Measurements from ENCODE around the gene BFSP2. TPM values are rescaled to one million over a fixed set of nuclear protein-coding genes. Genes with fewer than 3 reads are reported as not detected.
A peak's percentile ranks its signal among the peaks of the same experiment; 100 is the strongest.
"Not testable (repeated sequence)": the region's sequence is repeated elsewhere in the genome, so short reads cannot be mapped to it uniquely, and the experiment has no call there.

BFSP2 gene
- polyA plus RNA-seq, 1 donor: not detected

DNA sequence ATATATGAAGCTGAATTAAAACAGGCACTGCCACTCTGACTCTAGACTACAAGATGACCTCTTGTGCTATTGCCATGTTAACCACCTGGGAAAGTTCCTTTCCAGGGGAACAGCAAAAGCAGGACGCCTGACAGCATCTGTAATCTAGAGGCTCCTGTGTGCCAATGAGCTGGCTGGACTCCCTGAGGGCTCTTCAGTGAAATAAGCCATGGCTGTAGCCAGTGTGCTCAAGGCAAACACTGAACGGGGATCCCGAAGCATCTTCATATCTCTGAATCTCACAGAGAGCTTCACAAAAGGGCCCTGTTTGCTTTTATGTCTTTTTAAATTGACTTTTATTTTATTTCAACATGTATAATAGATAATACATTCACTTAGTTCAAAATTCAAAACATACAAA is 57.2 kb downstream of the BFSP2 start:
- DNase-seq (ENCODE audit: low read depth): no peak

DNA sequence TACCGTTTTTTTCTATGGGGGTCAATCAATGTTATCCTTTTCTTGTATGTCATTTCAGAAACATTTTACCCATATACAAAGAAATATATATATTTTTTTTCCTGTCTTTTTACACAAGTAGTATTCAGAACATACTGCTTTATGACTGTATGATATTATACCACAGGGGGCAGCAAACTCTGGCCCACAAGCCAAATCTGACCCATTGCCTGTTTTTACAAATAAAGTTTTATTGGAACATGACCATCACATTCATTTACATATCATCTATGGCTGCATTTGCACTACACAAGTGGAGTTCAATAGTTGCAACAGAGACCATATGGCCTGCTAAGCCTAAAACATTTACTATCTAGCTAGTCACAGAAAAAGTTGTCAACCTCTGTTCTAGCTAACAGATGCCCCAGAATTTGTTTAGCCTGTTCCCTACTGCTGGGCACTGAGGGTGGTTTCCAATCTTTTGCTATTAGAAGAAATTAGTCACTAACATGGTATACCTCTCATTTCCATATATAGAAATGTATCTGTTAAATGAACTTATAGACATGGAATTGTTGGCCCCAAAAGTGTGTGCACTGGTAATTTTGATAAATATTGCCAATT is 57.7 kb downstream of the BFSP2 start:
- no peak for DNase-seq (ENCODE audit: low read depth)

DNA sequence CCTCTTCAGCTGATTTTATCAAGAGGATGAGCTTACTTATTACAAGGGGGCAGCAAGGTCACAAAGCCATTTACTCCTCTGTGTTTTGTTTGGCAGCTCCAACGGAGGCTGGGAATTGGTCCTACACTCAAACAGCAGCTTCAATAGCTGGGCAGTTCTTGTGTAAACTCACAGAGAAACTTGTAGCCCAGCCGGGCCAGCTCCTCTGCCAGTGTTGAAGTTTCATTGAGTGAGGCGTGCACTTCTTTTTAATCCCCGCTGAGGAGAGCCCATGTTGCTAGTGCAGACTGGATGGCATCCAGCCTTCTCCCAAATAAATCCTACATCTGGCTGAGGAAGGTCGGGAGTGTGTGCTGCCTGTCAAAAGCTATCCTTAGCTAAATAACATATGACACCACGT is 59.5 kb downstream of the BFSP2 start:
- no peak for DNase-seq (ENCODE audit: low read depth)

DNA sequence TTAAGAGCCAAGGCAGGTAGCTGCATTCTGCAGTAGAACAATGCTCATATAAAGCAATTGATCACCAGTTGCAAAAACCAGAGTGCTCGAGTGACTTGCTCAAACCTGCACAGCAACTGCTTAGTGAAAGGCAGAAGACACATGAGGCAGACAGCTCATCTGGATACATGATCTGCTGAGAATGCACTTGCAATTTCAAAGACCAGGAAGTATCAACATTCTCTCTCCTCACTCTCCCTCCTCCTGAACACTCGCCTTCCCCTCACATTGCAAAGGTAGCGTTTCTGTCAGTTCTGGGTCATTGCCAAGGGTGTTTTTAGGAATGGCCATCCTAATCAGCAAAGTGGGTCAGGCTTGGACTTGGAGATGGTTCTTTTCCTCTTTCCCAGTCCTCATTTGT is 61.0 kb downstream of the BFSP2 start:
- no peak for DNase-seq (ENCODE audit: low read depth)

DNA sequence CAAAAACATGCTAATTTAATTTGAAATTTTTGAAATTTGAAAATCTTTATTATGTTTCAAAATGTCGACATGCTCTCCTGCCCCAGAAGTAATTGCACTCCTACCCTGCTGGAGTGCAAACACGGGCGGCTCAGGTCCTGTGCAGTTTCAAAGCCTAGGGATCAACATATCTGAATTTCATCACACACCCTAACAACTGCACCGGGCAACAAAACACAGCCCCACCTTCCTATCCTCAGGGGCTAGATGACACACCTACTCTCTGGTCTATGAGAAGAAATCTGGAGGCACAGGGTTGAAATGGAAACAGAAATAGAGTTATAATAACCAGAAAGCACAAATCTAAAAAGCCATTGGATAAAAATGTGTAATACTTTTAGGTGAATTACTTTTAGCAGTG is 61.4 kb downstream of the BFSP2 start:
- DNase-seq (ENCODE audit: low read depth): no peak

DNA sequence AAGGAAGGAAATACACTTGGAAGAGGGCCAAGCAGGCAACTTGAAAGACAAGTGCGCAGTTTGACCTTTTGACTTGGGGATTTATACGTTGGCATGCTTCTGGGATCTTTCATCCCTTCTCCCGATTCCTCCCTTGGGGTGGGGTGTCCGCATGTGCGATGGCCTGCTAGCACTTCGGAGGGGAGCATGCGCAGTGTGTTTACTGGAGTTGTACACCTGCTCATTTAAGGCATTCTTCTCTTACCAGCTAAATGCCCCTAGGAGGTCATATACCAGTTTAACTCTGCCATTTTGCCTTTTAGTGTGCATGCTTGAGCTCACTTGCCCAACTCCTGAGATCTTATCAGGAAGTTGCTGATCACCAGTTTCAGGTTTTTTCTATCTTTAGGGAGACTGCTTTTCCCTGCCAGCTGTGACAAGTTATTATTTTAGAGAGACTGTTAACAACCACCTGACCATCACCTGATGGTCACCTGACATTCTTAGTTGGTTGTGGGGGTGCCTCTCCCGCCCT is 63.5 kb downstream of the BFSP2 start:
- DNase-seq (ENCODE audit: low read depth): no peak

DNA sequence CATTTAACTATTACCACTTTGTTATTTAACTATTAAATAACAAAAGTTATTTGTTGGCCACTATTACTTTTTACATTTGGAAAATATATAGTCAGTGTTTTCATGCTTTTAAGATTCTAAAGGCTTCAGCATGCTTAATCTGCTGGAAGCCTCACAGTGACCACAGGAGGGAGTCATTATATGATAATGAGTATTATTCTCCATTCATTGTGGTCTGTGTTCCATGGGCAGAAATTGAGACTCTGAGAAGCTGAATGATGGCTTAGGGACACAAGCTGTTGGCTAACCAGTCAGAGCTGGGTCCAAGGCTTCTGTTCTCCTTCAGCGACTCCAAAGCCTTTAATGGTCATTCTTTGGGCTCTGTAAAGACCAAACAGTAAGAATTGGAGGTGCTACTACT is 64.7 kb downstream of the BFSP2 start:
- DNase-seq (ENCODE audit: low read depth): no peak

DNA sequence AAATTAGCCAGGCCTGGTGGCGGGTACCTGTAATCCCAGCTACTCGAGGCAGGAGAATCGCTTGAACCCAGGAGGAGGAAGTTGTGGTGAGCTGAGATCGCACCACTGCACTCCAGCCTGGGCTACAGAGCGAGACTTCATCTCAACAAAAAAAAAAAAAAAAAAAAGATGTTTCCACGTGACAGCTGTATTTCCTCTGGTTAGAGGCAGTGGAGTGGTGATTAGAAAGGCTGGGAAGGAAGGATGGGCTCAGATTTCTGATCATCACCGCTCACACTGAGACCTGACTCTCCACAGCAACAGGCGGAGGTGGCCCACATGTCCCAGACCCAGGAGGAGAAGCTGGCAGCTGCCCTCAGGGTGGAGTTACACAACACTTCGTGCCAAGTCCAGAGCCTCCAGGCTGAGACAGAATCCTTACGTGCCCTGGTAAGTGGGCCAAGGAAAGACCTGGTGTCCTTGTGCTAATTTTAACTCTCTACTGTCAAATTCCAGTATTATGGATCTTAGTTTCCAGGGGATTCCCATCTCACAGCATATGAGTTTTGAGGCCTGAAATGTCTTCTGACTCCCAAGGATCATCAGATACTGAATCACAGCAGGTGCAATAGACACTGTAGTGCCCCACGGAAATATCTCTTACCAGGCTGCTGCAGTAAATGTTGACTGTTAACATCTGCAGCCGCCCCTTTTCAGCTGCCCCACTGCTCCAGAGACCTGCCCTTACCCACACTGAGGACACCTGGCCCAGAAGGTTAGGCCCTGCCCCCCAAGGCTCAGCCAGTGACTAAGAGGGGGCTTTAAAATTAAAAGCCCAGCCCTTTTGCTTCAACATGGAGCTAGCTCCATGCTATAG is 66.9 kb downstream of the BFSP2 start:
- DNase-seq (ENCODE audit: low read depth): no peak

DNA sequence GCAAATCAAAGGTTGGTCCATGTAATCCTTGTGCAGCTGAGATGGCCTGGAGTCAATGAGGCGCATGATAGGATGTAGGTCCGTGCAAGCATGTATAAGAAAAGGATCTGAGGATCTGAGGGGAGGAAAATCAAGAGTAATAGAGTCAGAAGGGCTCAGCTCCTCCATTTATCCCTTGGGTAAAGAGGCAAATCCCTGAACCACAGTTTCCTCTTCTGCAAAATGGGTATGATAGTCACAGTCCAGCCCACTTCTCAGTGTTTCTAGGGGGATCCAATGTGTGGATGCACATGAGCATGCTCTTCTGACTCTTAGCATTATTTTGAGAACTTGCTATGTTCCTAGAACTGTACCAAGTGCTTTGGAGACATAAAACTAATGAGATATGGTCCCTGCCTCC is 67.9 kb downstream of the BFSP2 start:
- DNase-seq (ENCODE audit: low read depth): no peak

DNA sequence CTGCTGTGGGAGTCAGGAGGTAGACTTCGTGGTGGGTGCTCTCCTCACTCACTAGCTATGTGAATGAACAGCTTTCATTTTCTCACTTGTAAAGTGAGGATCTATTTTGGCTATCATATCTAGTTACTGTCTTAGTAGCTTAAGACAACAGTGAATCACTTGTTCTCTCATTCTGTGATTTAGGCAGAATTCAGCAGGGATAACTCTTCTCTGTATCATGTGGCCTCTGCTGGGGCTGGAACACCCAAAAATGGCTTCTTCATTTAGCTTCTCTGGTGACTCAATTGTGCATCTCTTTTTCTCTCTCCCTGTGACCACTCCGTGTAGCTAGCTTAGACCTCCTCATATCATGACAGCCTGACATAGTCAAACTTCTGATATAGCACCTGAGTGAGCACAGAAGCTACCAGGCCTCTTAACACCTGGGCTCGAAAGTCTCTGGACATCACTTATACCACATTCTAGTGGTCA is 68.4 kb downstream of the BFSP2 start:
- no peak for DNase-seq (ENCODE audit: low read depth)

DNA sequence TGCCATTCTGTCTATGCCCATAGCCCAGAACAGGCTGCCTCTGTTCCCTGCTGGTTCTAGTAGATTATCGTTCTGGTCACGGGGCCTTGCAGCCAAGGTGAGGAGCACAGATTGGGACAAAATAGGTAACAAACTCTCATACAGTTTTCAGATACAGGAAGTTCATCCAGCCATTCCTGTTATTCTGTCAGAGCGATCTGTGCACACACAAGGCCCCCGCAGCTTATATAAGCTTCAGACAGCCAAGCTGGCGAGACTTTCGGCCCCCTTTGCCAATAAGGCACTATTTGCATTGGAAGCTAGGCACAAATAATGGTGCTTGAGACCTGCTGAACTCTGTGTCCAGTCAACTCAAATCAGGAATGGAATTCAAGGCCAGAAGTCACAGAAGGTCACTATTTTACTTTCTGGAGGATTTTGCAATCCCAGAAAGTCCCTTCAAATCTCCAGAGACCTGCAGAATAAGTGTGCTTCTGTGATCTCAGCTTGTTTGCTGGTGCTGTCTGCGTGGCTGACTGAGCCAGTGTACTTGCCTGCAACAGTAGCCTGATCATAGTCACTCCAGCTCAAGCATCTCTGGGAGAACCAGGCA is 69.4 kb downstream of the BFSP2 start:
- DNase-seq (ENCODE audit: low read depth): no peak

DNA sequence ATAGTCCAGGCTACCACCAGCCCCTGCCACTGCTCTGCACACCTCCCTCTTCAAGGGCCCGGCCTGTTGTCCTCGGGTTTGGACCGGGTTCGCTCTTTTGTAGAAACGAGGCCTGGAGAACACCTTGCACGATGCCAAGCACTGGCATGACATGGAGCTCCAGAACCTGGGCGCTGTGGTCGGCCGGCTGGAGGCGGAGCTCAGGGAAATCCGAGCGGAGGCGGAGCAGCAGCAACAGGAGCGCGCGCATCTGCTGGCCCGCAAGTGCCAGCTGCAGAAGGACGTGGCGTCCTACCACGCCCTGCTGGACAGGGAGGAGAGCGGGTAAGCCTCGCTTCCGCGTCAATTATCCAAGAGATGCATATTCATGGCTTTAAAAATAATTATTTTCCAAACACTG is 72.4 kb downstream of the BFSP2 start:
- DNase-seq (ENCODE audit: low read depth): no peak

DNA sequence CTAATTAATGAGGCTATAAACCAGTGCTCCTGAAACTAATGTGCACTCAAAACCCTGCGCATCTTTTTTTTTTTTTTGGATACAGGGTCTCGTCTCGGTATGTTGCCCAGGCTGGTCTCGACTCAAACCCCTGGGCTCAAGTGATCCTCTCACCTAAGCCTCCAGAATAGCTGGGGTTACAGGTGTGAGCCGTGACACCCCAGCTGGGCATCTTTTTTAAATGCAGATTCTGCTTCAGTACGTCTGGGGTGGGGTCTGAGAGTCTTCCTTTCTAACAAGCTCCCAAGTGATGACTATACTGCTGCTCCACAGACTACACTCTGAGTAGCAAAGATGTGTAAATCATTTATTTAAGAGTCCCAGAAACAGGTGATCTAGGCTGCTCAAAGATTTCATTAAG is 73.0 kb downstream of the BFSP2 start:
- DNase-seq (ENCODE audit: low read depth): no peak

DNA sequence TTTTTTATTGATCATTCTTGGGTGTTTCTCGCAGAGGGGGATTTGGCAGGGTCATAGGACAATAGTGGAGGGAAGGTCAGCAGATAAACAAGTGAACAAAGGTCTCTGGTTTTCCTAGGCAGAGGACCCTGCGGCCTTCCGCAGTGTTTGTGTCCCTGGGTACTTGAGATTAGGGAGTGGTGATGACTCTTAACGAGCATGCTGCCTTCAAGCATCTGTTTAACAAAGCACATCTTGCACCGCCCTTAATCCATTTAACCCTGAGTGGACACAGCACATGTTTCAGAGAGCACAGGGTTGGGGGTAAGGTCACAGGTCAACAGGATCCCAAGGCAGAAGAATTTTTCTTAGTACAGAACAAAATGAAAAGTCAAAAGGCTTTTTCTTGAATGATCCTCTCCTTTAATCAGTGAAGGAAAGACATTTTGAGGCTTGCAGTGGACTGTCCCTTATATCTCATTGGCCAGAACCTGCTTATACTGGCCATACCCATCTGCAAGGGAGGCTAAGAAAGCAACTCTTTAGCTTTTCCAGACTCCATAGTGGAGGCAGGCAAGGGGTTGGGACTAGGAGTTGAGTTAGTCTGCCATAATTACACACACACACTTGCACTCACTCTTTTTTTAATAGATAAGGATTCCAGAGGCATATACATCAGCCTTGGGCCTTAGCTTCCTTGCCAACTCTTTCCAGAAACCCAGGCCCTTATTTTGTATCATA is 73.8 kb downstream of the BFSP2 start:
- DNase-seq (ENCODE audit: low read depth): not testable (repeated sequence)

DNA sequence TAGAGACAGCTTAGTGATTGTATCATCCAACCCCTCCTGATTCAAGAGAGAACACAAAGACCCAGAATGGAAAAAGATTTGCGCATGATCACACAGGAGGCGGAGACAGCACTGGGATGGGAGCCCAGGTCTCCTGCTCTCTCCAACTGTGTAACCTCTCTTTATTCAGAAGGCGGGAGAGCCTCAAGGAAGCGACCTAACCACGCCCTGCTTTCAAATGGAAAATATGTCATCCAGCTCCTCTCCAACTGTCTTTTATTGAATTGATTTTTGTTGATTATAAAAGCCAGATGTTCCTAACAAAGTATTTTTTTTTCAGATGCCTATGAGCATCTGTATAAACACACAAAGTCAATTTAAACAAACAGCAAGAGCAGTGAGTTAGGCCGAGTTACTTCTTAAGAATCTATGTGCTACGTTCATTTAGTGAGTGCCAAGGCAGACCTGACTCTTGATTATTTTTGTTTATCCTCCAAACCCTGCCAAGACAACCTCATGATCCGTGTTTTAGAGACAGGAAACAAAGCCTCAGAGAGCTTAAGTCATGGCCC is 74.5 kb downstream of the BFSP2 start:
- peak; percentile 95 for DNase-seq (ENCODE audit: low read depth)

DNA sequence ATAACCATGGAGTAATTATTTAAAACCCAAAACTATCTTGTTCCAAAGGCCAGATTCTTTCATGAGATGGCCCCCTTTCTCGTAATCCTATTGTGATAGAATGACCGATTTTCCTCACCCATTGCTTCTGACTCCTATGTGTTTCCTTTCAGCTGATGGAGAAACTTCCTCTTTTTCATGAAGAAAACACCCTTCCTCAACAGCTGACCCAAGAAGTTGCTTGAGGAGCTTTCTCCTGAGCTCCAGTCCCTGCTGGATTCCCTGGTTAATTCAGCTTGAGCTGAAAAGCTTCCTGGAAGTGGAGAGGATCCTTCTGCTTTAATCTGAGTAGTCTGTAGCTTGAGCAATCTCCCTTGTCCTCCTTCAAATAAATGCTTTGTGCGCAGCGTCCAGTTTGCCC is 75.0 kb downstream of the BFSP2 start:
- no peak for DNase-seq (ENCODE audit: low read depth)

DNA sequence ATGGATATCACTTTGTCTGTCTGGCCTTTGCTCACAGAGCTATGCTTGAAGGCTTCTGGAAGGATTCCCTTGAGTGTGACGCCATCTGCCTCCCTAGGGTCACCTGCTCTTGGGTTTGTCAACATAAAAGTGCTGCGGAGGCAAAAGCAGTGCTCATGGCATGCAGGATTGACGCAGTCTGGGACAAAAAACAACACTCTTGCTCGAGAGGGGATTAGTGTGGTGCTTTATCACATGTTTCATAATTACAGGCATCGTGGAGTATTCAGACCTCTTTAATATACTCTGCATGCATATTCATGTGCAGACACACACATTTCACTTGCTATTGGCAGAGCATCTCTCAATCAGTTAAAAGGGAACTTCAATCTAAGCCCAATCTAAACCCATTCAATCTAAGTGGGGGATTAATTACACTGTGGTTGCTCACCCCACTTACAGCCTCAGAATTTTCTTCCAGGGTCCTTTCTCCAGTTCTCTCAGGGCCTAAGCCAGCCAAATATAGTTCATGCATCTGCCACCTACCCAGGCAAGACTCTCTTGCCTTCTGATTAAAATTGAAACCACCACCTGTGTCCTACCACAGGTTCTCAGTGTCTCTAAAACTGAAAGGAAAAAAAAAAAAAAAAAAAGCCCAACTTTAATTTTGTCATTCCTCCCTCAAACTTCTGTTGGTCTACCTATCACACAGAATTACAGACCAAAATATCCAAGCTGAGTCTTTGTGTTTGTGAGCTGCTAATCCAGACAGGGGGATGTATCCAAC is 75.6 kb downstream of the BFSP2 start:
- DNase-seq (ENCODE audit: low read depth): no peak

DNA sequence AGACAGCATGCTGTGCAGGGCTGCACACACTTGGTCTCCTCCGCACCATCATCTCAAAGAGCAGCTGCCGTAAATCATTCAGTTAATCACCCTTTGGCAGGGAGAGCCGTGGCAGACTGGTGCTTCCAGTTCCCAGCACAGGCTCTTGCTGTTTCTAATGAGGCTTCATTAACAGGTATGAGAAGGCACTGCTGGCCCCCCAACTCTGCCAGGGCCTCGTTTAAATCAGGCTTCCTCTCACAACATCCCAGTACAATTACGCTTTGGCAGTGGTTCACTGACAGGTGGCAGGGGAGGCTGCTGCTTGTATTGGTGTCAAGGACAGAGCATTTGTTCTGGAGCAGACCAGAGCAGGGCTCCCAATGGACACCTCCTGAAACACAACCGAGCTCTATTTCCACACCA is 77.1 kb downstream of the BFSP2 start:
- no peak for DNase-seq (ENCODE audit: low read depth)

DNA sequence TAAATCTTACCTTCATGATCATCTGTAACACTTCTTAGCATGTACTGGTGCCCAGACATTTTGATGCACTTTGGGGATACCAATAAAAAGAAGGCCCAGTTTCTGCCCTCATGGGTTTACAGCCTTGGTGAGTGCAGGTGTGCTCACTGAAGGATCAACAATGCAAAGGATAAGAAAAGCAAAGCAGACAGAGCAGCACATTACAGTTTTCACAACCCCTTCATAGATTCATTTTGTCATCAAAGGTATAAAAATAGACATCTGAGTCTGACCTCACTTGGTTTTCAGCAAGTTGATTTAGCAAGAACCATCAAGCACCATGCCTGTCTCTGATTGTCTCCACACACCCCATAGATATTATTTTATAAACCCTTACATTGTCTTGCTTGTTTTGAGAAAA is 77.6 kb downstream of the BFSP2 start:
- DNase-seq (ENCODE audit: low read depth): no peak

DNA sequence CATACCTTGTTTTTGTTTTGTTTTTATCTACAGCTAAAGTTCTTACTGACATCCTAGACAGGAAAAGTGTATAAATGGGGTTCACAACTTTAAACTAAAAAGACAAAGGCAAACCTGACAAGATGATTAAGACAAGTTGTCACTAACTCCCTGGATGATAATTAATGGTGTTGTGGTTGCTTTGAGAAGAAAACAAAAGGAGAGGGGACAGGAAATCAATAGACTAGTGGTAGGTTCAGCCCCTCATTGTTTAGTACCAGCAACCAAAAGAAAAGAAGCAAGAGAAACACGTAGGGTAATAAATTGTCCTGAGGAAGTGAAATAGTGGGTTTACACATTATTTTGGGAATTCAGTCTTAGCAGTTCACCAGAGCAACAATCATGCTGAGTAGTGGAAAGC is 78.8 kb downstream of the BFSP2 start:
- DNase-seq (ENCODE audit: low read depth): no peak

DNA sequence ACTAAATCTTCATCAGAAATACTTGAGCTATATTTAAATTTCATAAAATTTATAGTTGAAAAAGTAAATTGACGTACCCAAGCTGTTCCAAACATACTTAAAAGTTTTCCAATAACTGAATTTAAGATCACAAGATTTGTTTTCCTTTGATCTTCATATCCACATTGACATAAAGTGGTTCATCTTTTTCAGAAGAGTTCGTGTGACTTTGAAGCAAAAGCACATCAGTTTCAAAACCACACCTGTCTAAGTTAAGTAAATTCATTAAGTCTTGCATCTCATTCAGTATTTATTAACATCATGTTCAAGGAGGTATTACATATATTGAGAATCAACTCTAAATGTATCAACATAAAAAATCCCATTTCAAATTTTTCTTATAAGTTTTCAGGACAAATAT is 79.5 kb downstream of the BFSP2 start:
- DNase-seq (ENCODE audit: low read depth): no peak

Data from forelimb muscle (tissue), 1 donor.